Urothelium cell line (cell line): Measurements from ENCODE around the gene KRTAP5-6.
"Not testable (repeated sequence)": the region's sequence is repeated elsewhere in the genome, so short reads cannot be mapped to it uniquely, and the experiment has no call there.

ENCODE experiments used
- DNase-seq: peaks from one replicate; pipeline ENCODE4 v3.0.0; 2011; ENCODE audit warnings: low spot score, mixed read lengths
- FAIRE-seq: peaks from 2 replicates; lab custom pipeline; 2011; peaks lifted over from hg19 to GRCh38; lab: Jason Lieb, UNC

The KRTAP5-6 gene

DNA sequence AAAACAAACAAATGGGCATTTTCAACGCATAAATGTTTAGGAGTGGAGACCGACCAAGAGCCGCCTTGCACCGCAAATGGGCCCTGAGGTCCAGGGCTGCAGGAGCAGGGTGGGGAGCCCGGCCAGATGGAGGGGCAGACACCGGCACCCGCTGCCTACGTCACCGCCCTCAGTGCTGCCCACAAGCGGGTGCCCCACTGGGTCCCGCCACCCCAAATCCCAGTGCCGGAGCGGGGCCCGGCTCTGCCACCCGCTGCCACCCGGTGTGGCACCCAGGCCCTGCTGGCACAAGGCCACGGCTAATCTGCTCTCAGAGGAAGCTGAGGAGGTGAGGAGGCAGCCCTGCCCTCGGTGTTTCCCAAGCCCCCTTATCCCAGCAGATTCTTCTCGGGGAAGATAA, 13.8 kb upstream of the KRTAP5-6 start:
- FAIRE-seq, DNase-seq: not testable (repeated sequence)

DNA sequence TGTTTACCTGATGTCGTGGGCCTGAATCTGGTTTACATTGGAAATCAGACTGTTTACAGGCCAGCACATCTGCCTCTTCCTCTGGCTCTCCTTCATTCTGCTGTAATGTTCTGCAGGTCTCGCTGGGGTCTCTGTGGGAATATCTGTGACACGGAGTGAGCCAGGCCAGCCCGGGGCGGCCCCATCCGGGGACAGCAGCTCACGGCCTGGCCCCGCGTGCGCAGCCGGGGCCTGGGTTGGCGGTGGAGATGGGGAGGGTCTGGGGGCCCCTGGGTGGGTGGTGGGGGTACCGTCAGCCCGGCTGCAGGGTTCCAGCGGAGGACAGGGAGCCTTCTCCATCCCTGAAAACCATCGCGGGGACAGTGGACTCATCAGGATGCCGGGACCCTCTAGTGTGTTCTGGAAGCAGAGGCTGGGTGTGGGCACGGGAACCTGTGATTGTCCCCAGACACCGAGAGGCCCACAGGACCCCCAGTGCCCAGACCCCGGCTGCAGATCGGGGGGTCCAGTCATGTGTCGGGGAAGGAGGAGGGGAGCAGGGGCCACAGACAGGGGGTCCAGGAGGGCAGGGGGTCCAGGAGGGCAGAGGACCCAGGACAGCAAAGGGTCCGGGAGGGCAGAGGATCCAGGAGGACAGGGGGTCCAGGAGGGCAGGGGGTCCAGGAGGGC, 13.0 kb upstream of the KRTAP5-6 start:
- FAIRE-seq, result not testable (repeated sequence)

DNA sequence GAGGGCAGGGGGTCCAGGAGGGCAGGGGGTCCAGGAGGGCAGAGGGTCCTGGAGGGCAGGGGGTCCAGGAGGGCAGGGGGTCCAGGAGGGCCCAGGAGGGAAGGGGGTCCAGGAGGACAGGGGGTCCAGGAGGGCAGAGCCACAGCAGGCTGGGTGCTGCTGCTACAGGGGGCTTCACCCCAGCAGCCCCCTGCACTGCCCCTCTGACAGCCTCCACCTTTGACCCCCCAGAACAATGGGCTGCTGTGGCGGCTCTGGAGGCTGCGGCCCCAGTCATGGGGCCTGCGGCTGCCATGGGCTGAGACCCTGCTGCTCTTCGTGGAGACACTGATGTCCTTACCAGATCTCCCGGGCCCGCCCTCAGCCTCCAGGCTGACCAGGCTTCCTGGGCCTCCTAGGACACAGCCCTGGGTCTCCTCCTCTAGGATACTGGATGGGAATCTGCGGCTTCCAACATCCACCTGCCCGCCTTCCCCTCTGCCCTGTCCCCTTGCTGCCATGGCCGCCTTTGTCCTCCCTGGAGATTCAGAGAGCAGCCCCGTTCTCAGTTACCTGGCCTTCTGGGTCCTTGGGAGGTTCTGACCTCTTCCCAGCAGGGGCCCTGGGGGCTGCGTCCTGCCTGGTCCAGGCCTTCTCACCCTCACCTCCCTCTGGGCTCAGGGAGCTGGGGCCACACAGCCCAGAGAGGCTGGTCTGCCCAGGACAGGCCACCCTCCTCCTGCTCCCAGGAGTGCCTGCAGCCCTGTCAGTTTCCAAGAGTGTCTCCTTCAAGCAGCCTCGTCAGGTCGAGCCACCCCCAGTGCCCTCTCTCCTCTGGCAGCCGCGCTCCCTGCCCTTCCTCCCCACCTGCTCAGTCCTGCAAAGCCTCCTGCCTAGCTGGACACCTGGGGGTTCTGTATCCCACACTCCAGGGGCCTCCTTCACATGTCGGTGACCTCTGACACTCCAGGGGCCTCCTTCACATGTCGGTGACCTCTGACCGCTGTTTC, 11.8 kb upstream of the KRTAP5-6 start:
- DNase-seq, result not testable (repeated sequence)

More for the DNA sequence above, 13.0 kb upstream of the KRTAP5-6 start:
- not testable (repeated sequence) for DNase-seq

DNA sequence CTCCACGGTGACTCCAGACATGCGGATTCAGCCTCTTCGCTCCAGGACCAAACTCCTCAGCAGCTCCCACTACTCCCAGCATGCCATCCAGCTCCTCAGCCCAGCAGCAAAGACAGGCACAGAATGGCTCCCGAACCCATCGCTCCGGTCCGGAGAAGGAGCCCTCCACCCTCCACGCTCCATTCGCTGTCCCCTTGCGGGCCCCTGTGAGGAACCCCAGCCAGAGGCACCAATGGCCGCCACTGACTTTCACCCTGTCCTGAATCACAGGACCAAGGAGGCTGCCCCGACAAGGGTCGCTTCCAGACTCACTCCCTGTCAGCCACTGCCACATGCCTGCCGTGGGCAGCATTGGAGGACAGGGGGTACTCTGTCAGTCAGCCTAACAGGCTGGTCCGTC, 10.8 kb upstream of the KRTAP5-6 start:
- FAIRE-seq, DNase-seq: not testable (repeated sequence)

More for the DNA sequence above, 11.8 kb upstream of the KRTAP5-6 start:
- FAIRE-seq, result not testable (repeated sequence)

DNA sequence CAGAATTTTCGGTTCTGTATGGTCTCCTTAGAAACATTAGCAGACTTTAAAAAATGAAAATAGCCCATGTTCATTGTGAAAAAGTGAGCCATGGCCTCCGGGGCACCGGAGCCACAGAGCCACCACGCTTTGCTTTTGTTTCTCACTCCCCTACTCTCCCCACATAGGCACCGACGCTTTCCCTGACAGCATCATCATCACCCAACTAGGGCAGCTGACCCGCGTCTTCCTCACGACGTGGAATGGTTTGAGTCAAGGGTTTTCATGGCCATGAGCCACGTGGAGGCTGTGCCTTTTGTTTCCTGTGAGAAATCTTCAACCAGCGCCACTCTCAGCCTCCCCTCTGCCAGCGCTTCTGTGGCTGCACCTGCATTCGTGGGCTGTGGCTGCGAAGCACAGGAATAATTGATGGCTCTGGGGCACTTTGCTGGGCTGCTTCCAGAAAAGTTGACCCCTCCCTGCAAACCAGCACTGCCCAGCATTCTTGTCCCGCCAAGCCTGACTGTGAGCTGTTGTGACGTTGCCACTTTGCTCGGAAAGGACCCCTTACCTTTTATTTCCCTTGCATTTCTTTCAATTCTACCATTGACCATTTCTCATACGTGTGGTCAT, 8.6 kb upstream of the KRTAP5-6 start:
- DNase-seq, FAIRE-seq: not testable (repeated sequence)

DNA sequence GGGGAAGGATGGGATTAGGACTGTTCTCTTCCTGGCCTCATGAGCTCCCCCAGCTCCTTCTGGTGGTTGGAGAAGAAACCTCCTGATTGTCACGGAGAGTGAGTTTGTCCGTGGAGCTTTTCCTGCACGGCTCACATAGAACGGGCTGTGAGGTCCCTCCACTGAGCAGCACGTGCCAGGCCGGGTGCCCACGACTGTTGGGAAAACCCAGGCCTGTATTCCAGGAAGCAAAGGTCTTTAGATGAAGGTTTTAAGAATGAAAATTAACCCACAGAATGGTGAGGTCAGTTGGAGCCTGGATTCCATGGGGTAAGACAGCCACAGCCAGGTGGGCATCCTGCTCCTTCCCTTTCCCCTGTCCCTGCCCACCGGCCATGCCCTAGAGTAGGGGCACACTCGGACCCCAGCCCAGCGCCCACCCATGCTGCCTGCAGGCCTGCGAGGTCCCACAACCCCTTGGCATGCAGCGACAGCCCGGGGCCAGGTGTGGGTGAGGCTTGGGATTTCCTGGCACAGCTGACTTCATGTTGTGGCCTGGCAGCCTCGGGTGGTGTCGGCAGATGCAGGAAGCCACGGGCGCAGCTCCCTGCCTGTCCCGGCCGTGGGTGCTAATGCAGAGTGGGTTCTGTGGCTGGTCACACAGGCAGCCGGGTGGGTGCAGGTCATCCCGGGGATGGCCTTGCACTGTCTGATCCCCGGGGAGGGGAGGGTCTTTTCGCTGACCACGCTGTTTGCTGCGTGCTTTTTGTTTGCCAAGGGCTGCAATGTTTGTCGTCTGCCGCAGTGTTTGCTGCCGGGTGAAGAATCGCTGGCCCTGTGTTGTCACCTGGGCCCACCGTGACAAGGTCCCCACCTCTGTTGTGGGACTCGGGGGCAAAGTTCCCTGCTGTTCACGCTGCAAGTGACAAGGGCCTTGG, 7.5 kb upstream of the KRTAP5-6 start:
- not testable (repeated sequence) for FAIRE-seq, DNase-seq

DNA sequence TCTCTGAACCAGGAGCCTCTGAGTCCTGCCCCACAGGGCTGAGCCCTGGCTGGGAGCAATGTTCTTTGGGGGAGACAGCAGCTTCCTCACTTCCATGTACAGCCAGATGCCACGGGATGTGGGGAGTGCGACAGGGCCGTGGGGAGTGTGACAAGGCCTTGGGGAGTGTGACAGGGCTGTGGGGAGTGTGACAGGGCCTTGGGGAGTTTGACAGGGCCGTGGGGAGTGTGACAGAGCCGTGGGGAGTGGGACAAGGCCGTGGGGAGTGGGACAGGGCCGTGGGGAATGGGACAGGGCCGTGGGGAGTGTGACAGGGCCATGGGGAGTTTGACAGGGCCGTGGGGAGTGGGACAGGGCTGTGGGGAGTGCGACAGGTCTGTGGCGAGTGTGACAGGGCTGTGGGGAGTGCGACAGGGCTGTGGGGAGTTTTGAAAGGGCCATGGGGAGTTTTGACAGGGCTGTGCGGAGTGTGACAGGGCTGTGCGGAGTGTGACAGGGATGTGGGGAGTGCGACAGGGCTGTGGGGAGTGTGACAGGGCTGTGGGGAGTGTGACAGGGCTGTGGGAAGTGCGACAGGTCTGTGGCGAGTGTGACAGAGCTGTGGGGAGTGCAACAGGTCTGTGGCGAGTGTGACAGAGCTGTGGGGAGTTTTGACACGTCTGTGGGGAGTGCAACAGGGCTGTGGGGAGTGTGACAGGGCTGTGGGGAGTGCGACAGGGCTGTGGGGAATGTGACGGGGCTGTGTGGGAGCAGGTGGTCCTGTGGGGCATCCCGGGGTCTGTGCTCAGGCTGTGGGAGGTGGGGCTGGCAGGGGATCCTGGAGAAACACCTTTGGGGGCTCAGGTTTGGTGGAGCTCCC, 6.6 kb upstream of the KRTAP5-6 start:
- DNase-seq (no peak), FAIRE-seq (no peak)

DNA sequence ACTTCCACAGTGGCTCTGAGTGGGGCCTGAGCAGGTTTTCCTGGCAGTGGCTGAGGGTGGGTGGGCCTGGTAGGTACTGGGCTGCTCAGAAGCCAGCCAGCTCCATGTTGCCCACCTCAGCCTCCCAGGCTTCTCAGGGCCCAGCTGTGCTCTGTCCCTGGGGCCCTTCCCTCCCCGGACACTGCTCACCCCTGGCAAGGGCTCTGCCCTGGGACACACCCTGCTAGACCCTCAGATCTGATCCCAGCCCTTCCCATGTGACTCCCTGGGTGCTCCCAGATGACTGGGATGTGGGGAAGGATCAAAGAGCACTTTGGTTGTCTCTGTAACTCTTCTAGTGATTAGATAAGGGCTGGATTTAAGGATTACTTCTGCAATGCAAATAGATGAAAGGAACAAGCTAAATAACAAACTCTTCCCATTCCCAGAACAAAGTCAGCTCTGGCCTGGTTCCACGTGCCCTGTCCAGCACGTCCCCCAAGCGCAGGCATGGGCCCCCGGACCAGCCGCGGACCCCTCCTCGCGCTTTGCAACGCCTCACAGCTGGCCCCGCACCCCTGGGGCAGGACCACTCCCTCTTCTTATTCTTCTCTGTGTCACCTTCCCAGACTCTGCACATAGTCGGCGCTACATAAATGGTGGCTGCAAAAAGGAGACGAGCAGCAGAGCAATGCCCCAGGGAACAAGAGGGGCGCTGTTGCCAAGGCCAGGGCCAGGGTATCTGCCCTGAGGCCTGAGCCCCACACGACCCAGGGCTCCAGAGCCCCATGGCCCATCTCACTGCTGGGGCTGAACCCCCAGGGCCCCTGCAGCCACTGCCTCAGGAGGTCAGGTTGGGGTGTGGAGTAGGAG, 5.7 kb upstream of the KRTAP5-6 start:
- DNase-seq (no peak), FAIRE-seq (no peak)

DNA sequence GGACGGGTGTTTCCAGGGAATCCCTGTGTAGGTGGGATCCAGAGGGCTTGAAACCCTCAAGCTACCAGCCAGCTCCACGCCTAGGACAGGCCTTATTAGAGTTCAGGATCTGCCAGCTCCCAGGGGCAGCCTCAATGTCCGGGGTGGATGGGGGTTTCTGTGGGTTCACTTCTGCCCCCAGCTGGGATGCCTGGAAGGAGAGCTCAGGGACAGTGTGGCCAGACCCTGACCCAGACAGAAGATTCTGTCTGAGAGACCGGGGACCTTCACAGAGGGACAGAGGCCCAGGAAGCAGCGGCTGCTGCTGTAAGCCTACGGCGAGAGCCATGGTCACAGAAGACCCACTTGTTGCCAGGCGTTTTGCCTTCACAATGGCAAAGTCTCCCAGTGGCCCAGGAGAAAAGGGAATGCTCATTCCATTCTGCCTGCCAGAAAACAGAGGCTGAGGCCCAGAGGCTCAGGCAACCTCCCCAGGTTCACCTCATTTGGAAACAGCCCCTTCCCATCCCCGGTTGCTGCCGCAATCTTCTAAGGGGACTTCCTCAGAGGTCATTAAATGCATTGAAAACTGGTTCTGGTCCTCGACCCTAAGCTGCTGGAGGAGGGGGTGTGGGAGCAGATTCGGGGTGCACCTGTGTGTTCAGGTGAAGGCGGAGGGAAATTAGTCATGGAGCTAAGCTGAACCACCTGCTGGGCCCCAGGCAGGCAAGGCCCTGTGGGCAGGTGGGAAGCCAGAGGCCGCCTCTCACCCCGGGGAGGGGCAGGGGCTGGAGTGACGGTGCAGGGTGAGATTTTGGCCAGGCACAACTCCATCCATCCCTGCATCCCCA, 4.9 kb upstream of the KRTAP5-6 start:
- DNase-seq (no peak), FAIRE-seq (no peak)

DNA sequence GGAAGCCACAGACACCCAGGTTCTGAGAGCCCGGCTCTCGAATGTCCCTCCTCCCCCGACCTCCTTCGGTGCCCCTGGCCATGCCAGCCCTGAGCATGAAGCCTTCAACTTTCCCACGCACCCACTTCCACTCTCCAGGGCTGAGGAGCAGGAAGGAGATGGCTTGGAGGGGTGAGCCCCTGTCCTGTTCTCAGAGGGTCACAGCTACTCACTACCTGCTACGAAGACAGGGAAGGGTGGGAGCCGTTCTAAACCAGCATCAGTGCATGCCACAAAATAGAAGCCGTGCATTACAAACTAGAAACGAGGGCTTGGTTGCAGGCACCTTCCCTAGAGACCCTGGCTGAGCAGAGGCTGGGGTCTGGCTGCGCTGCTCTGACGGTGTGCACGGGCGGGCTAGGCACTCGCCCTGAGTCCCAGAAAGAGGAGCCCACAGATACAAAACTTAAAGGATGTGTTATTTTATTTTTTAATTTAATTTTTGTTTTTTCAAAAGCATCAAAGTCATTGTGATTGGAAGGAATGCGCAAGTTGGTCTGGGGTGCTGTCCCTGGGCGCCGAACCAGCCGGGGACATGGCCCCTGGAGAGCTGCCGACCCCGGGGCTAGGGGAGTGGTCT, 4.2 kb upstream of the KRTAP5-6 start:
- no peak for DNase-seq
- no peak for FAIRE-seq

DNA sequence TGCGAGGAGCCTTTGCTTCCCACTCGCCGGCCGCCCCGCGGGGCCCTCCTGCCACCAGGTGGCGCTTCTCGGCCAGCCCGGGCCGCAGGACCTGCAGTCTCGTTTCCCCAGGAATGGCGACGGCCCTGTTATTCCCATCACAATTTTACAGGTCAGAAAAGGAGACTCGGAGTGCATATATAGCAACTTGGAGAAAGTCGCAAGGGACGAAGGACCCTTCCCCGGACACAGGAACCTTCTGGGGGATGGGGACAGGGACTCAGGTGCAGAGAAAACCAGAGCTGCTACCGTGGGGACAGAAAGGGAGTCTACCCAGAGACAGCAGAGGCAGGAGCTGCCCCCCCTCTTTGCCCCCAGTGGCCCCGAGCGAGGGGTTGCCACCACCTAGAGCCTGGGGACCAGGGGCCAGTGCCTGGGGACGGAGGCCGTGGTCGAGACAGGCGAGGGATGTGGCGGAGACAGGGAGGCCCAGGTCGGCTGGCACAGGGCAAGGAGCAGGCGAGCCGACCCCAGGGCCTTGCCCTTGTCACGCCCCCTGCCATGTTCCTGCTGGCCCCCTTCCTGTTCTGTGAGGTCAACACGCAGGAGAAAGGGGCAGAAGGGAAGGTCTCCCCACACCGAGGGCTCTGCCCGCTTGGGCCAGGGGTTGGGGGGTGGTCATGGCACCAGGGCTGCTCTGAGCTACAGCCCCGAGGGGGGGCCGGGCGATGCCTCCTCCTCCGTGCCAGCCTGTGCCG, 3.5 kb upstream of the KRTAP5-6 start:
- FAIRE-seq (no peak), DNase-seq (peak; percentile 82)

DNA sequence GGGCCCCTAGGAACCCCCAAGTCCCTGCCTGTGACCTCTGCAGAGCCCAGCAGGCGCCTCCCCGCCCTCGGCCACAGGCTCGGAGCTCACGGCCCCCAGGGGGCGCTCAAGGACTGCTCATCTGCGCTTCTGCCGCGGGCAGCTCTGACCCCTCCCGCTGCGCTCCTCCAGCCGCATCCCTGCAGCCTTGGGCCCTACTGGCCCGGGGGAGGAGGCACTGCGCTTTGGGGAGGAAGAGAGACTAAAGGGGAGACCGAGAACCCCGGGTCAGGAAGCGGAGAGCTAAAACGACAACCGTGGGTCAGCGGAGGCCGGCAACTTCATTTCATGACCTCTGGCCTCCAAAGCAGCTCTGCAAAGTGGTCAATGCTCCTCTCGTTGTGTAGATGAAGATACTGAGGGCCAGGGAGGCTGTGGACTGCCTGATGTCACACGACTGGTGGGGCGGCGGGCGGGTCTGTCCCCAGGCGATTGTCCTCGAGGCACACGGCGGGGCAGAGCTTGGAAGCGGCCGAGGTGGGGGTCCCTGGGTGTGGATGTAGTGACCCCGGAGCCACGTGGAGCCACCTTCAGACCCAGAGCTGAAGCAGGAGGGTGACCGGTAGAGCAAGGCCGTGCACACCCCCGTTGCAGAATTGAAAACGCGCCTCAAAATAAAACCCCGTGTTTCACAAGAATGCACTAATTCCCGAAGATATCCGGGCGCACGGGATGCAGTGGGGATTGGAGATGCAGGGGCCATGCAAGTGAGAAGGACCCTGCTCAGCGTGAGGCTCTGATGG, 2.7 kb upstream of the KRTAP5-6 start:
- DNase-seq (peak; percentile 88), FAIRE-seq (no peak)

DNA sequence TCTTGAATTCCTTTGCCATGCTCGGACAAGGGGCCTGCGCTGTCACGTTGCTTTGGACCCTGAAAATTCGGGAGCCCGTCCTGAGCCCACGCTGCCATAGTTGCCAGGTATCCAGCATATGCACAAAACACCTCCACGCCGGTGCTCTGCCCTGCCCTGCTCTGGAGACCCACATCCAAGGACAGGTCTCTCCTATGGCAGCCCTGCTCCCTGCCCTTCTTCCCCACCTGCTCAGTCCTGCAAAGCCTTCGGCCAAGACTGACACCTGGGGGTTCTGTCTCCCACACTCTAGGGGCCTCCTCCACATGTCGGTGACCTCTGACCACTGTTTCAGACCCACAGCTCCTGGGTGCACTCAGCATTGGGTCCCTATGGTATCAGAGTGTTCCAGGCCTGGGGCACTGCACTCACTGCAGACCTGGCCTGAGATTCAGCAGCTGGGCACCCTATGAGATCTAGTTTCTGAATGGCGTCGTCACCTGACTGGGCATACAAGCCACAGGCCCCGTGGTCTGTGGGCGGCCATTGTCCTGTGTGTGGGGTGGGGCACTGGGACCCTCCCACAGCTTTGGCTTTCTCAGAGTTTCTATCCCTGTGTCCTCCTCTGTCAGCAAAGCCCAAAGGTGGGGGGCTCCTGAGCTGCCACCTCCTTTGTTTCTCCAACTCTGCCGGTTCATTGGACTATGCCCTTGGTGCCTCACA, 2.0 kb upstream of the KRTAP5-6 start:
- no peak for FAIRE-seq
- DNase-seq, result no peak

DNA sequence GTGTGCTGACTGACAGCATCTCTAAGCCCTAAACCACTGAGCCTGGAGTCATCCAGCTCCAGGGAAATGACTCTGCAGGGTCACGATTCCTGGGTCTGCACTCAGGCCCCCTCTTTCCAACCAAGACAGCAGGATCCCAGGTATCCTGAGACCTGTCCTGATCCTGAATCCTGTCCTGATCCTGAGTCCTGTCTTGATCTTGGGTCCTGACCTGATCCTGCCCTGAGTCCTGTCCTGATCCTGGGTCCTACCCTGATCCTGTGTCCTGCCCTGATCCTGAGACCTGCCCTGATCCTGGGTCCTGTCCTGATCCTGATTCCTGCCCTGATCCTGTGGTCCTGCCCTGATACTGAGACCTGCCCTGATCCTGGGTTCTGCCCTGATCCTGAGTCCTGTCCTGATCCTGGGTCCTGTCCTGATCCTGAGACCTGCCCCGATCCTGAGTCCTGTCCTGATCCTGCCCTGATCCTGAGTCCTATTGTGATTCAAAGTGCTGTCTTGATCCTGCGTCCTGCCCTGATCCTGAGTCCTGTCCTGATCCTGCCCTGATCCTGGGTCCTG, 1.4 kb upstream of the KRTAP5-6 start:
- DNase-seq (no peak), FAIRE-seq (no peak)

DNA sequence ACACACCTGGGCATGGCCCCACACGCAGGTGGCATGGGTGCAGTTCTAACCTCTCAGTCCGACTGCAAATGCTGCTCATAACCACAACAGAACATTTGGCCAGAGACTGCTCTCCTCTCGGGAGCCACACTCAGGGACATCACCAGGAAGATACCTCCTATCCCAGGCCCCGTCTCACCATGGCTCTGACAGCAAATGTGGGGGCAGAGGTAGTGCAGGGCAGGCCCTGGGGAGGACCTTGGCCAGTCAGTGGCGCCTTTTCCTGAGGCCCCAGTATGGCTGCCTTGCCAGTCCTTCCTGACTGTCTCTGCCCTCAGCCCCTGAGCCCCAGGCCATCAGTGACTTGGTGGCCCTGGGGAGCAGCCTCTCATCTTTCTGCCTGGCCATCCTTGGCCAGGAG, 2.8 kb downstream of the KRTAP5-6 start:
- FAIRE-seq (no peak), DNase-seq (no peak)
